NCI-H2196 (cell line): ENCODE results near the gene TFRC.
A peak's percentile ranks its signal among the peaks of the same experiment; 100 is the strongest.
"Not testable (repeated sequence)": the region's sequence is repeated elsewhere in the genome, so short reads cannot be mapped to it uniquely, and the experiment has no call there.

Experiments
- DNase-seq: peaks from one replicate; lab custom pipeline; 2025; ENCODE audit not compliant: unreplicated experiment; lab: John Stamatoyannopoulos, UW

The TFRC gene

DNA sequence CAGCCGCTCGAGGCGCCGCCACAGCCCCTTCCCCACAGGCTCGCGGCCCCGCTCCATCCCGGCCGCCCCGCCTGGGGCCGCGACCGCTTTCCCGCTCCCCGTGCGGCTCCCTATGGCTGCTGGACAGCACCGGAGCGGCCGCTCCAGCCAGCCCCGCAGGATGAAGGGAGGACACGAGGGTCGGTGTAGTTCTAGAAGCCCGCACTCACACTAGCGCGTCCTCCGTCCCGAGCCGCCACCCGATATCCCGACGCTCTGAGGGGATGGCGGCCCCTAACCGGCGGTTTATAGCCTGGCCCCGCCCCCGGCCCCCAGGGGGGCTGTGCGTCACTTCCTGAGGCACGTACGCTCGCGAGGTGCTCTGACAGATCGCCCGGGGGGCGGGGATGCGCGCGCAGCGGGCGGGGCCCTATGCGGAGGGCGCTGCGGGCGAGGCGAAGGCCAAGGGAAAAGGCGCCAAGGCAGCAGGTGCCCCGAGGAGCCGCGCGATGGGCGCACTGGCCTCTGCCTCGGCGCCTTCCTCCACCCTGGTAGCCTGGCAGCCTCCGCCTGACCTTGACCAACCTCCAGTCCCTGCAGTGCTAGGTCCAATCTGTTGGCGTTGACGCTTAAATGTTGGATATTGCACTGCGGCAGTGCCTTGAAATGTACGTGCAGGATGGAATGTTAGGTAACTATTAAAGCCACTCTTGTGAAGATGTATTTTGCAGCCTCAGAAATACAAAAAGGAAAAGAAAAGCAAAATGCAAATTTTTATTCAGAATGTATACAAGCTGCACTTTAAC, at the start of gene TFRC:
Gene TFRC, minus strand, starts transcription at position 257 of the 785 bp plus-strand sequence. CDS start 4,991 bp downstream, outside the sequence.
- peak; percentile 100 for DNase-seq

DNA sequence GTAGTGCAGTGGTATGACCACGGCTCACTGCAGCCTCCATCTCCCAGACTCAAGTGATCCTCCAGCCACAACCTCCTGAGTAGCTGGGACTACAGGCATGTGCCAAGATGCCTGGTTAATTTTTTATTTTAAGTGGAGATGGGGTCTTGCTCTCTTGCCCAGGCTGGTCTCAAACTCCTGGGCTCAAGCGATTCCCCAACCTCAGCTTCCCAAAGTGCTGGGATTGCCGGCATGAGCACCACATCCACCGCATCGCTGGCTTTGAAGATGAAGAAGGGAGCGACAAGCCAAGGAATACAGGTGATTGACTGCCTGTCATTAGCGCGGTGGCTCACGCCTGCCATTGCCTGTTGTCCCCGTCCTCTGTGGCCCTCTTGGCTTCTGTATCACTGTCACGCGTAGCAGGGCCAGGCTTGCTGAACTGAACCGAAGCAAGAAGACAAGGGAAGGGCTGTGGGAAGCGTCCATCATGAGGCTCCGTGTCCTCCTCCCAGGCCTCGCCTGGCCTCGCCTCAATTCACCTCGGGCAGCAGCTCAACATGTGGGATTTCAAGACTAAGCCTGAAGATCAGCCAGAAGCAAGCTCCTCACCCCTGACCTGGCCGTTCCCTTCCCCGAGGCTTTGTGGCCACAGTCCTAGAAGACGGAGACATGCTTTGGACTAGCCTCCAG, 46.4 kb upstream of the TFRC start:
- DNase-seq: no peak

DNA sequence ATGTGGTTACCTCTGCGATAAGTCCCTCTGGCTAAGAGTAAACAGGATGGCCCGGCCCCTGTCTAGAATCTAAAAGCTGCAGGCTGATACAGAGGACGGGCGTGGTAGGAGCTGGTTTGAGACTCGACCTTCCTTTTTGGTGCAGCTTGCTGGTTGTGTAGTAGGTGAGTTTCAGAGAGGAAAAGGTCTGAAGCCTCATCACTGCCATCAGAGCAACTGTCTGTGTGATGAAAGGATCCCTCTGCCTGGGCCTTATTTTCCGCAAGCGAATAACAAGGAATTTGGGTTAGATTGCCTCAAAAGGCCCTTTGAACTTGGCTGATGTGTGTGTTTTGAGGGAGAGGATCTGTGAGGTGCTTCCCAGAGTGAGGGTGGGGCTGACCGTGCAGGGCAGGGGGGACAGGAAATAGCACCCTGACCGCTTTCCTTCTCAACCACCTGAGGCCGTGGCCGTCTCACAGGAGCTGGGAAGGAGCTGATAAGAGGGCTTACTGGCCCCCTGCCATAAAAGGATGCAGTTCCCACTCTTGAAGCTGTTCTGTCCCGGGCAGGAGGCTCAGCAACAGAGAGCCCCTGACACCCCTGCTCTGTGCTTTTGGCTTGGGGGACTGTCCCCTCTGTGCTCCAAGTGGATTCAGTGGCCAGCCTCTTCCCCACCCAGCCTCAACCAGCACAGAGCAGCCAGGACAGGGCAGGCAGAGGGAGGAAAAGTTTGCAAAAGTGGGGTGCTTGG, 45.6 kb upstream of the TFRC start:
- no peak for DNase-seq

DNA sequence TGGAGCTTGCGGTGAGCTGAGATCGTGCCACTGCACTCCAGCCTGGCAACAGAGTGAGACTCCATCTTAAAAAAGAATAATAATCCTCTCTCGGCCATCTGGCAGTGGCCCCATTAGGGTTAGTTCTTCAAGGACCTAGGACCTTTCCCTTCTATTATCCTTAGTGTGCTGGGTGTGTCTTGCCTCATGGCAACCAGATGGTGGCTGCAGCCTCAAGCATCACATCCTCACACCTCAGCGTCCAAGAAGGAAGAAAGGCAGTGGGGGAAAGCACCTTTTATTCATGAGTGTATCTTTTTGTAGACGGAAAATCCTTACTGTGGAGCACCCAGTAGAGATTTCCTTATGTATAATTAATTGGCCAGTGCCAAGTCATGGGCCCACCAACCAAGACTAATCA, 42.7 kb upstream of the TFRC start:
- no peak for DNase-seq

DNA sequence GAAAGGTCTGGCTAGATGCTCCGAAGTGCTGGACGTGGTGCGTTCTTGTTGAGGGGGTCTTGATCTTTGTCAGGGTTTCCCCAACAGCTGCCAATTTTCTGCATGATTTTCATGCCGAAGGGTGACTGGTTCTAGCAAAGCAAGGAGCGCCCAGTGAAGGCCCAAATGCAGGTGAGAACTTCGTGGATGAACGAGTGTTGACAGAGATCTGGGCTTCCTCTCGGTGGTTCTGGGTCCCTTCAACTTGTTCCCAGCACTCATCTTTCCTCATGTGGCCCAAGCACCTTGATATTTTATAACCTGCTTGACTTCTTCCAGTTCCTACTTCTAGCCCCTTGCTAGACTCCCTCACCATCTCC, 40.8 kb upstream of the TFRC start:
- no peak for DNase-seq

- no peak for DNase-seq
Observed at GRCh38 chr3:196122021-196122687, 40.3 kb upstream of the TFRC start.

GRCh38 chr3:196121066-196121465, 39.2 kb upstream of the TFRC start:
- DNase-seq: no peak

- no peak for DNase-seq
Observed at GRCh38 chr3:196120291-196120951, 38.5 kb upstream of the TFRC start.

- no peak for DNase-seq
Observed at GRCh38 chr3:196117809-196118208, 35.9 kb upstream of the TFRC start.

- no peak for DNase-seq
Observed at GRCh38 chr3:196115678-196116083, 33.8 kb upstream of the TFRC start.

DNA sequence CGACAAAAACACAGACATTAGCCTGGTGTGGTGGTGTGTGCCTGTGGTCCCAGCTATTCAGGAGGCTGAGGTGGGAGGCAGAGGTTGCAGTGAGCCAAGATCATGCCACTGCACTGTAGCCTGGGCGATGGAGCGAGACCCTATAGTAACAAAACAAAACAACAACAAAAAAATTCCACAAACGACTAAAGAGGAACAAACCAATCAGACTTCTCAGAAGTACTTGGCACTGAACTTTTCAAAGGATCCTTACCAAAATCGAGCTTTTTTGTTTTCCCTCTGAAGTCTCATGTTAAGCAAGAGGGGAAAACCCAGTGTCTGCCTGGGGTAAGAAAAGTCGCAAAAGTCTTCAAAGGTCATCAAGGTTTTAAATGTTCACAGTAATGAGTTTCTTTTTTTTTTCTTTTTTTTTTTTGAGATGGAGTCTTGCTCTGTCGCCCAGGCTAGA, 30.1 kb upstream of the TFRC start:
- DNase-seq: no peak

GRCh38 chr3:196108075-196108743, 26.3 kb upstream of the TFRC start:
- peak; percentile 64 for DNase-seq

- not testable (repeated sequence) for DNase-seq
Observed at GRCh38 chr3:196104707-196105106, 22.8 kb upstream of the TFRC start.

DNA sequence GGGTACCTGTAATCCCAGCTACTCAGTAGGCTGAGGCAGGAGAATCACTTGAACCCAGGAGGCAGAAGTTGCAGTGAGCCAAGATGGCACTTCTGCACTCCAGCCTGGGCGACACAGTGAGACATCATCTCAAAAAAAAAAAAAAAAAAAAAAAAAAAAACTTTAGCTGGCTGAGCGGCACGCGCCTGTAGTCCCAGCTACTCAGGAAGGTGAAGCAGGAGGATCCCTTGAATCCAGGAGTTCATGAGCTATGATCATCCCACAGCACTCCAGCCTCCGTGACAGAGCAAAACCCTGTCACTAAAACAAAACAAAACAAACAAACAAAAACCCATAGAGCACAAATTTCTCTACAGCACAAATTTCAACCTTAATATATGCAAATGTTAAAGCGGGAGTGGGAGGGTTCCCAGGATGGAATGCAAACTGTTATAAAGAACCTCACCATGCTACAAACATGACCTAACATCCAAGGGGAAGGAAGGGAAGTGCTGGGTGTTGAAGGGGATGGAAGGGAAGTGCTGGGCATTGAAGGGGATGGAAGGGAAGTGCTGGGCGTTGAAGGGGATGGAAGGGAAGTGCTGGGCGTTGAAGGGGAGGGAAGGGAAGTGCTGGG, 16.6 kb upstream of the TFRC start:
- not testable (repeated sequence) for DNase-seq

DNA sequence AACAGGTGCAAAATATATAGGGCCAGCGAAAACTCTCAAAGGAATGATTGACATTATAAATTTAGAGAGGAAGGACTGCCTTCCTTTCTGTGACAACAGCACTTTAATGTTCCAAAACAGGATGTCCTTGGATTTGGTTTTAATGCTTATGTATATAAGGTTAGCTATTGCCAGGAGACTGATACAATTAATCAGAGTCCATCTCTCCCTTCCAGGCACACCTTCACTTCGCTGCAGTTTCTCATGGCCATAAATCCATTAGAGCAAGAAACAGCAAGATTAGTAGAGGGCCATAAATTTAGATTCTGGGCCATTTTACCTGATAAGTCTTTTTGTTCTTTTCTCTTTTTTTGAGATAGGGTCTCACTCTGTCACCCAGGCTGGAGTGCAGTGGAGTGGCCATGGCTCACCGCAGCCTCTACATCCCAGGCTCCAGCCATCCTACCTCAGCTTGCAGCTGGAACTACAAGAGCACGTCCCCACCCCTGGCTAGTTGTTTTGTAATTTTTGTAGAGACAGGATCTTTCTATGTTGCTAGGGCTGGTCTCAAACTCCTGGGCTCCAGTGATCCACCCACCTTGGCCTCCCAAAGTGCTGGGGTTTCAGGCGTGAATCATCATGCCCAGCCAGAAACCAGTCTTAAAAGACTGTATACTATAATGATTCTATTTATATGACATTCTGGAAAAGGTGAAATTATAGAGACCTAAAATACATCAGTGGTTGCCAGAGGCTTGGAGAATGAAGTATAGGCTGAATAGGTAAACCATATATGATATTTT, 15.7 kb upstream of the TFRC start:
- no peak for DNase-seq

GRCh38 chr3:196096382-196096953, 14.6 kb upstream of the TFRC start:
- no peak for DNase-seq

- DNase-seq: no peak
Observed at GRCh38 chr3:196093317-196094111, 11.6 kb upstream of the TFRC start.

DNA sequence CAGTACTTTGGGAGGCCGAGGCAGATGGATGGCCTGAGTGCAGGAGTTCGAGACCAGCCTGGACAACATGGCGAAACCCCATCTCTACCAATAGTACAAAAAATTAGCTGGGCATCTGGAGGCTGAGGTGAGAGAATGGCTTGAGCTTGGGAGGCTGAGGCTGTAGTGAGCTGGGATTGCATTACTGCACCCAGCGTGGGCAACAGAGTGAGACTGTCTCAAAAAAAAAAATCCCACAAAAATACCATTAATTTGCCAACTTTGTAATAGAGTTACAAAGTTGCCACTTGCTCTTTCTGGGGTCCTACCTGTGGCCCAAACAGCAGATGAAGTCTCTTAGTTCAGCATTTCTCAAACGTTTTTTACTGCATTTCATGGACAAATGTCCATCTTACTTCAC, 6.0 kb upstream of the TFRC start:
- DNase-seq: no peak
